CD4-positive, alpha-beta T cell treated with Interferon gamma for 1 hour (primary cell): Measurements from ENCODE around the gene RFNG.

Experiments used
- DNase-seq: peaks from one replicate; pipeline ENCODE4 v3.0.0-alpha.2; 2020

RFNG gene

GRCh38 chr17:82089723-82090548 lies 38.3 kb upstream of the RFNG start:
- DNase-seq: no peak

- no peak for DNase-seq
These were observed 37.5 kb upstream of the RFNG start for GRCh38 chr17:82088838-82089722.

- no peak for DNase-seq
These were observed 36.6 kb upstream of the RFNG start for GRCh38 chr17:82087961-82088837.

GRCh38 chr17:82086941-82087906 lies 35.6 kb upstream of the RFNG start:
- DNase-seq: no peak

GRCh38 chr17:82085931-82086764 lies 34.5 kb upstream of the RFNG start:
- DNase-seq: no peak

GRCh38 chr17:82085031-82085861 lies 33.6 kb upstream of the RFNG start:
- DNase-seq: no peak

- no peak for DNase-seq
These were observed 32.9 kb upstream of the RFNG start for GRCh38 chr17:82084373-82085030.

GRCh38 chr17:82083533-82084359 lies 32.1 kb upstream of the RFNG start:
- no peak for DNase-seq

GRCh38 chr17:82083009-82083408 lies 31.4 kb upstream of the RFNG start:
- DNase-seq: no peak

GRCh38 chr17:82082456-82082855 lies 30.8 kb upstream of the RFNG start:
- no peak for DNase-seq

- DNase-seq: no peak
These were observed 30.4 kb upstream of the RFNG start for GRCh38 chr17:82081966-82082365.

- no peak for DNase-seq
These were observed 29.9 kb upstream of the RFNG start for GRCh38 chr17:82081546-82081945.

- DNase-seq: no peak
These were observed 29.3 kb upstream of the RFNG start for GRCh38 chr17:82080789-82081464.

- no peak for DNase-seq
These were observed 28.6 kb upstream of the RFNG start for GRCh38 chr17:82080048-82080788.

- DNase-seq: no peak
These were observed 27.5 kb upstream of the RFNG start for GRCh38 chr17:82079001-82079677.

GRCh38 chr17:82078433-82078832 lies 26.8 kb upstream of the RFNG start:
- DNase-seq: no peak
